CD14-positive monocyte (primary cell): Measurements from ENCODE around the gene TRPM2. TPM values are rescaled to one million over a fixed set of nuclear protein-coding genes. Genes with fewer than 3 reads are reported as not detected.

ENCODE experiments used
- DNase-seq, 3 donors: peaks; one replicate each; pipeline ENCODE4 v3.0.0-alpha.2; 2011 to 2022
- H2AFZ ChIP-seq: 2 replicates; pipeline ENCODE4 v1.6.0; 2012; ENCODE audit warnings: mild to moderate bottlenecking, low read depth, low read length, inconsistent platforms; ENCODE audit not compliant: insufficient read depth, poor library complexity, severe bottlenecking
- H3K27ac ChIP-seq, 2 donors: 1 replicate in 1 of 2; 2 replicates in 1 of 2; pipeline ENCODE4 v1.5.1; 2012 to 2013; ENCODE audit warnings: low read length in 2 of 2, control low read depth in 1 of 2, inconsistent platforms in 1 of 2, low read depth in 1 of 2, mild to moderate bottlenecking in 1 of 2
- H3K27me3 ChIP-seq, 2 donors: one replicate each; pipeline versions ENCODE4 v1.6.0 to v1.6.1; 2011 to 2013; ENCODE audit warnings: low read length in 2 of 2; ENCODE audit not compliant: control insufficient read depth in 2 of 2, insufficient read depth in 2 of 2
- H3K36me3 ChIP-seq, 2 donors: replicated peaks in 1 of 2; 1 replicate in 1 of 2; 2 replicates in 1 of 2; pipeline versions ENCODE4 v1.5.1 to v1.6.1; 2012 to 2013; ENCODE audit warnings: low read length in 2 of 2, control low read depth in 1 of 2, inconsistent platforms in 1 of 2, mild to moderate bottlenecking in 1 of 2; ENCODE audit not compliant: insufficient read depth in 2 of 2, control insufficient read depth in 1 of 2
- H3K4me1 ChIP-seq, 2 donors: 1 replicate in 1 of 2; 2 replicates in 1 of 2; pipeline versions ENCODE4 v1.5.1 to v1.6.1; 2012 to 2013; ENCODE audit warnings: low read length in 2 of 2, control low read depth in 1 of 2, inconsistent platforms in 1 of 2, mild to moderate bottlenecking in 1 of 2, moderate library complexity in 1 of 2; ENCODE audit not compliant: insufficient read depth in 2 of 2, control insufficient read depth in 1 of 2
- H3K4me2 ChIP-seq: replicated peaks from 2 replicates; pipeline ENCODE3; 2012; ENCODE audit warnings: low read length, moderate library complexity, mild to moderate bottlenecking; ENCODE audit not compliant: poor library complexity, severe bottlenecking; ENCODE audit errors: extremely low read depth
- H3K4me3 ChIP-seq, 3 experiments: fragments of 200-600 bp in 1 of 3; sonication (generic) in 1 of 3; replicated peaks in 1 of 3; 1 replicate in 2 of 3; 2 replicates in 1 of 3; pipeline ENCODE4 v1.5.1; 2011 to 2013; ENCODE audit warnings: low read length in 3 of 3, mild to moderate bottlenecking in 3 of 3, control low read depth in 2 of 3, low read depth in 2 of 3, inconsistent platforms in 1 of 3, moderate library complexity in 1 of 3
- H3K79me2 ChIP-seq: 2 replicates; pipeline ENCODE4 v1.6.0; 2012; ENCODE audit warnings: mild to moderate bottlenecking, control low read depth, inconsistent platforms, low read length, moderate library complexity; ENCODE audit not compliant: insufficient read depth
- H3K9ac ChIP-seq: 2 replicates; pipeline ENCODE4 v1.6.0; 2017; ENCODE audit warnings: low read length, mild to moderate bottlenecking; ENCODE audit not compliant: insufficient read depth, poor library complexity, severe bottlenecking
- H3K9me3 ChIP-seq, 2 donors: replicated peaks in 1 of 2; 1 replicate in 1 of 2; 2 replicates in 1 of 2; pipeline versions ENCODE4 v1.5.1 to v1.6.1; 2012 to 2013; ENCODE audit warnings: low read length in 2 of 2, control low read depth in 1 of 2; ENCODE audit not compliant: control insufficient read depth in 1 of 2, insufficient read depth in 1 of 2
- H4K20me1 ChIP-seq: 2 replicates; pipeline ENCODE4 v1.6.0; 2012; ENCODE audit warnings: mild to moderate bottlenecking, low read length, control low read depth, moderate library complexity; ENCODE audit not compliant: insufficient read depth
- H3K27ac Mint-ChIP-seq, 7 donors: one replicate each; pipeline ENCODE4 v1.8.0; 2020; ENCODE audit warnings: mild to moderate bottlenecking in 7 of 7, mixed read lengths in 7 of 7, moderate library complexity in 6 of 7, inconsistent platforms in 2 of 7
- H3K27me3 Mint-ChIP-seq, 3 donors: one replicate each; pipeline ENCODE4 v1.8.0; 2021 to 2022; ENCODE audit warnings: low read depth in 3 of 3, mild to moderate bottlenecking in 3 of 3, mixed read lengths in 3 of 3, moderate library complexity in 3 of 3, inconsistent platforms in 1 of 3
- H3K36me3 Mint-ChIP-seq, 2 donors: one replicate each; pipeline ENCODE4 v1.8.0; 2020; ENCODE audit warnings: mixed read lengths in 2 of 2, inconsistent platforms in 1 of 2, mild to moderate bottlenecking in 1 of 2
- H3K4me1 Mint-ChIP-seq: one replicate; pipeline ENCODE4 v1.8.0; 2020; ENCODE audit warnings: mild to moderate bottlenecking, mixed read lengths
- H3K4me3 Mint-ChIP-seq, 2 donors: one replicate each; pipeline ENCODE4 v1.8.0; 2020; ENCODE audit warnings: mild to moderate bottlenecking in 2 of 2, mixed read lengths in 2 of 2, moderate library complexity in 1 of 2
- H3K9me3 Mint-ChIP-seq, 7 donors: one replicate each; pipeline ENCODE4 v1.8.0; 2020 to 2022; ENCODE audit warnings: mixed read lengths in 7 of 7, mild to moderate bottlenecking in 6 of 7, moderate library complexity in 6 of 7, inconsistent platforms in 2 of 7
- CTCF ChIP-seq: fragments of 200-600 bp; IDR thresholded peaks from one replicate; pipeline ENCODE4 v1.8.0; 2022; ENCODE audit warnings: antibody characterized with exemption, mild to moderate bottlenecking
- WGBS: methylation state at CpG from one replicate; pipeline ENCODE4 v1.1.5; 2013; ENCODE audit warnings: missing lambda C conversion rate; ENCODE audit not compliant: insufficient coverage; 5-methylcytosine and 5-hydroxymethylcytosine counted together
- intact Hi-C, 2 donors: fragments of 100-400 bp; cut with micrococcal nuclease; formaldehyde crosslinking; loops; one replicate each; pipeline versions ENCODE4 v1.15.0 to v1.15.1; 2023
- polyA plus RNA-seq, 3 donors: library from polyadenylated mRNA; depleted of rRNA in 1 of 3; unstranded in 2 of 3; stranded (reverse) in 1 of 3; fragments of 300-500 nt in 2 of 3; fragments of >200 nt in 1 of 3; fragmentation: Illumina TruSeq in 2 of 3; gene quantifications; 1 replicate in 2 of 3; 2 replicates in 1 of 3; pipeline ENCODE4 v1.2.3, GENCODE V29; 2012 to 2021

The TRPM2 gene
- polyA plus RNA-seq, 3 donors = 7.6 to 21.6 (median 12.2) TPM

GRCh38 chr21:44405091-44405947 is 51.9 kb downstream of the TRPM2 start:
- Histone ChIP-seq H3K4me3 (no peak overlapping the region), H3K27me3 (no peaks in the 10 kb centered on the region), H3K36me3 (peaks cover 83 to 91% of the 10 kb centered on the region in 2 donors), H3K4me2 (no peak overlapping the region), H3K79me2 (no peaks in the 10 kb centered on the region), H3K9me3 (peaks cover 0 to 22% of the 10 kb centered on the region in 2 donors), H3K27ac (no peak overlapping the region), H3K9ac (no peak overlapping the region), H3K4me1 (no peaks in the 10 kb centered on the region), H2AFZ (no peak overlapping the region), H4K20me1 (no peaks in the 10 kb centered on the region)
- DNase-seq = no peak
- H3K27me3 Mint-ChIP-seq = peaks cover 0 to 5% (median 0%) of the 10 kb centered on the region in 3 donors
- H3K4me3 Mint-ChIP-seq = no peak overlapping the region
- H3K9me3 Mint-ChIP-seq = peaks cover 5 to 28% (median 15%) of the 10 kb centered on the region in 7 donors
- peaks cover 44 to 61% of the 10 kb centered on the region in 2 donors for H3K36me3 Mint-ChIP-seq
- no peaks in the 10 kb centered on the region for H3K4me1 Mint-ChIP-seq
- H3K27ac Mint-ChIP-seq = no peak overlapping the region
- intact Hi-C loops = no loop called here
- whole genome bisulfite sequencing = 96% methylated on average over 30 of the region's 34 CpGs
- TF ChIP-seq CTCF = no peak

GRCh38 chr21:44405948-44406872 is 52.8 kb downstream of the TRPM2 start:
- no peak overlapping the region for H2AFZ ChIP-seq
- peaks cover 80 to 88% of the 10 kb centered on the region in 2 donors for H3K36me3 ChIP-seq
- H3K79me2 ChIP-seq = no peaks in the 10 kb centered on the region
- H3K4me1 ChIP-seq = no peaks in the 10 kb centered on the region
- no peak for DNase-seq
- no peaks in the 10 kb centered on the region for H3K4me1 Mint-ChIP-seq
- H4K20me1 ChIP-seq = no peaks in the 10 kb centered on the region
- H3K9me3 Mint-ChIP-seq = peaks cover 5 to 28% (median 15%) of the 10 kb centered on the region in 7 donors
- no peak overlapping the region for H3K27ac ChIP-seq
- no peak overlapping the region for H3K4me3 ChIP-seq
- H3K27ac Mint-ChIP-seq = peak overlapping the region in 2 of 7 donors; percentile 13 to 71
- intact Hi-C loops = no loop called here
- TF ChIP-seq CTCF = no peak
- WGBS = 93% methylated on average over 30 of the region's 37 CpGs
- H3K4me2 ChIP-seq = no peak overlapping the region
- H3K27me3 ChIP-seq = no peaks in the 10 kb centered on the region
- H3K9ac ChIP-seq = no peak overlapping the region
- H3K4me3 Mint-ChIP-seq = no peak overlapping the region
- H3K36me3 Mint-ChIP-seq = peaks cover 39 to 57% of the 10 kb centered on the region in 2 donors
- peaks cover 0 to 5% (median 0%) of the 10 kb centered on the region in 3 donors for H3K27me3 Mint-ChIP-seq
- H3K9me3 ChIP-seq = peaks cover 0 to 22% of the 10 kb centered on the region in 2 donors
